Aorta (tissue), 5 donors: ENCODE data around the gene CCSER1. TPM values are rescaled to one million over a fixed set of nuclear protein-coding genes. Genes with fewer than 3 reads are reported as not detected.
"Not testable (repeated sequence)": the region's sequence is repeated elsewhere in the genome, so short reads cannot be mapped to it uniquely, and the experiment has no call there.

Experiments used
- ATAC-seq: fragments of 200-7000 bp; cut with Tn5 transposase; one replicate; pipeline ENCODE4 v1.9.1; 2022; ENCODE audit warnings: moderate library complexity; ENCODE audit not compliant: low FRiP score
- DNase-seq, 2 donors: peaks; one replicate each; pipeline ENCODE4 v3.0.0-alpha.2; 2020
- H3K27ac ChIP-seq, 2 donors: one replicate each; pipeline ENCODE4 v1.5.1; 2013; ENCODE audit warnings: low read length in 2 of 2, mild to moderate bottlenecking in 2 of 2, moderate library complexity in 2 of 2, control low read depth in 1 of 2, inconsistent platforms in 1 of 2, low read depth in 1 of 2
- H3K27me3 ChIP-seq, 2 donors: one replicate each; pipeline ENCODE4 v1.6.1; 2013; ENCODE audit warnings: control low read depth in 1 of 2, low read length in 1 of 2, mild to moderate bottlenecking in 1 of 2, moderate library complexity in 1 of 2; ENCODE audit not compliant: insufficient read depth in 2 of 2, control insufficient read depth in 1 of 2
- H3K36me3 ChIP-seq, 2 donors: one replicate each; pipeline ENCODE4 v1.6.1; 2013; ENCODE audit warnings: control low read depth in 1 of 2, low read length in 1 of 2, mild to moderate bottlenecking in 1 of 2; ENCODE audit not compliant: insufficient read depth in 2 of 2, control insufficient read depth in 1 of 2
- H3K4me1 ChIP-seq, 2 donors: one replicate each; pipeline ENCODE4 v1.6.1; 2013; ENCODE audit warnings: low read length in 2 of 2, control low read depth in 1 of 2, mild to moderate bottlenecking in 1 of 2, moderate library complexity in 1 of 2; ENCODE audit not compliant: insufficient read depth in 2 of 2, control insufficient read depth in 1 of 2
- H3K4me3 ChIP-seq, 2 donors: one replicate each; pipeline ENCODE4 v1.5.1; 2013; ENCODE audit warnings: low read length in 2 of 2, control low read depth in 1 of 2, mild to moderate bottlenecking in 1 of 2
- H3K9me3 ChIP-seq: one replicate; pipeline ENCODE4 v1.6.1; 2013; ENCODE audit warnings: mild to moderate bottlenecking, low read length; ENCODE audit not compliant: control insufficient read depth
- WGBS, 2 donors: extraction: QIAGEN DNeasy Blood & Tissue Kit; methylation state at CpG; one replicate each; pipeline ENCODE4 v1.1.7; 2013; 5-methylcytosine and 5-hydroxymethylcytosine counted together
- intact Hi-C, 2 donors: fragments of 100-400 bp; cut with DNase I; formaldehyde crosslinking; loops; one replicate each; pipeline versions ENCODE4 v1.14.2 to v1.15.0; 2022
- polyA plus RNA-seq, 2 donors: library from polyadenylated mRNA; stranded (reverse); fragments of 200-250 nt; gene quantifications; one replicate each; pipeline ENCODE4 v1.2.3, GENCODE V29; 2013
- total RNA-seq, 2 donors: library from RNA; stranded (reverse); fragmentation: NEBNext Ultra II Directional; extraction: Animal tissue kit (Norgen Biotek cat#: 25700); gene quantifications; one replicate each; pipeline ENCODE4 v1.2.1, GENCODE V29; 2021
- donor health status: healthy with polysubstance abuse.
- donor health status: Bipolar disorder and iron deficiency.
- donor health status: DM: no; HTN: no; CAD: no.
- donor health status: DM: no; HTN: no; CAD: no.
- donor health status: DM: yes; HTN: yes; CAD: no.

The CCSER1 gene
- total and polyA plus RNA-seq, 4 donors: 2.0 to 9.5 (median 9.3) TPM; not detected in 1

- Histone ChIP-seq H3K36me3 (no peaks in the 10 kb centered on the region), H3K27me3 (no peaks in the 10 kb centered on the region), H3K27ac (no peak overlapping the region), H3K9me3 (no peaks in the 10 kb centered on the region), H3K4me1 (no peaks in the 10 kb centered on the region), H3K4me3 (no peak overlapping the region)
- ATAC-seq (no peak), DNase-seq (no peak)
- intact Hi-C loops: no loop called here
- 95 to 97% methylated on average over 3 of the region's 3 CpGs for WGBS, 2 donors
Observed at GRCh38 chr4:91369116-91369515, 1241.9 kb downstream of the CCSER1 start.

DNA sequence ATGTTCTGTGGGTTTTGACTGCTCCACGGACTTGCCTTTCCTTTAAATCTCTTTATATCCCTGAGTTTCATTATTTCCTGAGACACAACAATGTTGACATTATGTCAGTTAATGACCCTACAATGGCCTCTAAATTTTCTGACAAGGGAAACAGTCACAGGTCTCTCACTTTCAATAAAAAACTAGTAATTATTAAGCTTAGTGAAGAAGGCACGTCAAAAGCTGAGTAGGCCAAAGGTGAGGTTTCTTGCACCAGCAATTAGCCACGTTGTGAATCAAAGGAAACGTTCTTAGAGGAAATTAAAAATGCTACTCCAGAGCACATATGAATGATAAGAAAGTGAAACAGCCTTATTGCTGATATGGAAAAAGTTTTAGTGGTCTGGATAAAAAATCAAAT, 1246.4 kb downstream of the CCSER1 start:
- ATAC-seq: no peak
- WGBS, 2 donors: 67 to 73% methylated on average over 4 of the region's 4 CpGs

GRCh38 chr4:91405431-91405830, 1278.2 kb downstream of the CCSER1 start:
- H3K27me3 ChIP-seq, intact Hi-C loops, H3K27ac ChIP-seq, H3K36me3 ChIP-seq, DNase-seq, H3K4me3 ChIP-seq, H3K9me3 ChIP-seq, ATAC-seq, H3K4me1 ChIP-seq: not testable (repeated sequence)
- 86 to 92% methylated on average over 7 of the region's 7 CpGs for WGBS, 2 donors

More for the DNA sequence above, 1246.4 kb downstream of the CCSER1 start:
- DNase-seq: no peak
- intact Hi-C loops: no loop called here
- Histone ChIP-seq H3K27me3 (no peaks in the 10 kb centered on the region), H3K4me3 (no peak overlapping the region), H3K9me3 (no peaks in the 10 kb centered on the region), H3K4me1 (no peaks in the 10 kb centered on the region), H3K36me3 (no peaks in the 10 kb centered on the region), H3K27ac (no peak overlapping the region)

DNA sequence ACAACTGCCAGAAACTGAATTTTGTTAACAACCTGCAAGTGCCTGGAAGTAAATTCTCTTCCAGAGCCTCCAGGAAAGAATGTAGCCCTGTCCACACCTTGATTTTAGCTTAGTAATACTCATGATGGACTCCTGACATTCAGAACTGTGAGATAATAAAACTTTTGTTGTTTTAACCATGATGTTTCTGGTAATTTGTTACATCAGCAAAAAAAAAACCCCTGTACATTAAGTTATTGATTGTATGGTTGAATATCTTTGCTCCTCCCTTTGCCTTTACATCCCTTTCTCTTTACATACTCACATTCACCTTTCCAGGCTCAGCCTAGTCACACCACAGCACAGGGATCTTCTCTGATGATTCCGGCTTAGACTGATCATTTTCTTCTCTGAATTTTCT, 1294.8 kb downstream of the CCSER1 start:
- DNase-seq: no peak

DNA sequence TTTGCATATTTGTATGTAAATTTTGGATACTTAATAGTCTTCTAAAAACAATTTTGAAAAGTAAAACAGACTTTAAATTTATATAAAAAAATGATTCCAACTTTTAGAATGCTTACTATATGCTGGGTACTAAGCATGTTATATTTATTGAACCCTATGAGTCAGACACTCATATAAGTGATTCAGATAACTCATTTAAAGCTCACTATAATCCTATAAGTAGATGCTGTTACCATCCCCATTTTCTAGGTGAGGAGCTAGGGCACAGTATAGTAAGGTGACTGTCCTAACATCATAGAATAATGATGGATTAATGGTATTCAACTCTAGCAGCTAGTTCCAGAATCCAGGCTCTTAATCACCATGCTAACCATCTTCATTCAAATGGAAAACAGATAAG, 1299.5 kb downstream of the CCSER1 start:
- ATAC-seq: no peak
- DNase-seq: no peak
- Histone ChIP-seq H3K27ac (no peak overlapping the region), H3K9me3 (no peaks in the 10 kb centered on the region), H3K27me3 (no peaks in the 10 kb centered on the region), H3K4me1 (no peaks in the 10 kb centered on the region), H3K4me3 (no peak overlapping the region), H3K36me3 (no peaks in the 10 kb centered on the region)
- intact Hi-C loops: no loop called here

More for the DNA sequence above, 1294.8 kb downstream of the CCSER1 start:
- no peaks in the 10 kb centered on the region for H3K9me3 ChIP-seq
- intact Hi-C loops: no loop called here
- H3K27ac ChIP-seq: no peak overlapping the region
- H3K4me3 ChIP-seq: no peak overlapping the region
- no peaks in the 10 kb centered on the region for H3K27me3 ChIP-seq
- no peaks in the 10 kb centered on the region for H3K4me1 ChIP-seq
- H3K36me3 ChIP-seq: no peaks in the 10 kb centered on the region
- no peak for ATAC-seq
- WGBS, 2 donors: 83 to 93% methylated on average over 1 of the region's 1 CpG

- Histone ChIP-seq H3K27ac (no peak overlapping the region), H3K36me3 (no peaks in the 10 kb centered on the region), H3K9me3 (no peaks in the 10 kb centered on the region), H3K27me3 (no peaks in the 10 kb centered on the region), H3K4me3 (no peak overlapping the region), H3K4me1 (no peaks in the 10 kb centered on the region)
- DNase-seq: no peak
- 81 to 84% methylated on average over 2 of the region's 2 CpGs for WGBS, 2 donors
- no peak for ATAC-seq
- intact Hi-C loops: no loop called here
Observed at GRCh38 chr4:91427171-91427570, 1300.0 kb downstream of the CCSER1 start.

- H3K36me3 ChIP-seq: no peaks in the 10 kb centered on the region
- 36 to 59% methylated on average over 1 of the region's 1 CpG for WGBS, 2 donors
Observed at GRCh38 chr4:91434631-91435030, 1307.4 kb downstream of the CCSER1 start.

DNA sequence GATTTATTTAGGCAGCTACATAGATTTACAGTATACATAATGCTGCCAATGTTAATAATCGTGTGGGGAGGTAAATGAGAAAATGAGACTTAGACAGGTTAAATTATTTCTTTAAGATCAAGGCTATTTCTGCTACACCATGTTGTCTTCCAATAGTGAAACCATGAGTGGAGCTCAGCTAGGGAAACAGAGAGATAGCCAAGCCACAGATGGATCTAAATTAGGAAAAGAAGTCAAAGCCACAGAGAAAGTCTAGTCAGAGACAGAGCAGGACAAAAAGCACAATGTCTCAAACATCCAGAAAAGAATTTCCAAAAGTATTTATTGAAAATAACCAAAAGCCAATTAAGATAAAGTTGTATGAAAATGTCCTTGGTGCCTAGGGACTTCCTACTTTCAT, 1309.4 kb downstream of the CCSER1 start:
- H3K4me1 ChIP-seq: no peaks in the 10 kb centered on the region
- no peaks in the 10 kb centered on the region for H3K27me3 ChIP-seq
- no peaks in the 10 kb centered on the region for H3K36me3 ChIP-seq
- no peak overlapping the region for H3K4me3 ChIP-seq
- H3K27ac ChIP-seq: no peak overlapping the region
- ATAC-seq (no peak), DNase-seq (no peak)
- intact Hi-C loops: no loop called here
- WGBS, 2 donors: 29 to 34% methylated on average over 1 of the region's 1 CpG
- no peaks in the 10 kb centered on the region for H3K9me3 ChIP-seq

More at GRCh38 chr4:91434631-91435030, 1307.4 kb downstream of the CCSER1 start:
- DNase-seq (no peak), ATAC-seq (no peak)
- Histone ChIP-seq H3K4me3 (no peak overlapping the region), H3K9me3 (no peaks in the 10 kb centered on the region), H3K27me3 (no peaks in the 10 kb centered on the region), H3K27ac (no peak overlapping the region), H3K4me1 (no peaks in the 10 kb centered on the region)
- intact Hi-C loops: no loop called here

DNA sequence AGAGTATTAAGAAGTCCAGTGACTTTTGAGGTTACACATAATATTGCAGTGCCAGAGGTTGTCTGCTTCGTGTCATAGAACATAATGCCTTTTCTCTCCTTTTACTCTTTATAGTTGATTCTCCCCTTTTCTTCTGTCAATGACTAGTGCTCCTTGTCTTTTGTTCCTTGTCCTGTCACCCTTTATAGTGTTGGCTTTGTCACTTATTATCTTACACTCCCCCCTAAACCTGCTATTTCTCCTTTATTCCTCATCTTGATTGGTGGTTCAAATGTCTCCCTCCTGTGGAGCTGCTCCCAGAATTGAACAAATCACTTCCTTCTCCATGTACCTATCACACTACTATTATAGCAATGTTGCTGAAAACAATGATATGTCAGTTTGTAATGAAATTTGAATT, 1320.0 kb downstream of the CCSER1 start:
- DNase-seq: no peak
- H3K9me3 ChIP-seq: no peaks in the 10 kb centered on the region
- no peak overlapping the region for H3K27ac ChIP-seq
- ATAC-seq: no peak
- H3K27me3 ChIP-seq: no peaks in the 10 kb centered on the region
- H3K4me3 ChIP-seq: no peak overlapping the region
- intact Hi-C loops: no loop called here
- WGBS, 2 donors: 81 to 92% methylated on average over 1 of the region's 1 CpG
- H3K4me1 ChIP-seq: no peaks in the 10 kb centered on the region
- H3K36me3 ChIP-seq: no peaks in the 10 kb centered on the region
